Activated CD4-positive, alpha-beta T cell treated with anti-CD3 and anti-CD28 coated beads for 36 hours (primary cell): ENCODE results near the gene VDAC2. TPM values are rescaled to one million over a fixed set of nuclear protein-coding genes. Genes with fewer than 3 reads are reported as not detected.

Experiments
- ATAC-seq: fragments of 200-7000 bp; cut with Tn5 transposase; one replicate; pipeline ENCODE4 v1.10.0; 2021; ENCODE audit warnings: mild to moderate bottlenecking, moderate library complexity
- CTCF ChIA-PET: fragments of 350-600 bp; sonication (Branson Sonifier 250); formaldehyde crosslinking; loops from one replicate; lab custom pipeline; 2021; ENCODE audit warnings: antibody characterized with exemption; lab: Charles Lee
- POLR2A ChIA-PET: fragments of 350-600 bp; sonication (Branson Sonifier 250); formaldehyde crosslinking; loops from one replicate; lab custom pipeline; 2021; ENCODE audit warnings: antibody characterized with exemption, inconsistent platforms; lab: Charles Lee
- DNase-seq: peaks from one replicate; pipeline ENCODE4 v3.0.0-alpha.2; 2020
- H3K27ac Mint-ChIP-seq: one replicate; pipeline ENCODE4 v1.8.0; 2021; ENCODE audit warnings: mixed read lengths
- H3K27me3 Mint-ChIP-seq: one replicate; pipeline ENCODE4 v1.8.0; 2021; ENCODE audit warnings: mixed read lengths
- H3K36me3 Mint-ChIP-seq: one replicate; pipeline ENCODE4 v1.8.0; 2021; ENCODE audit warnings: low read depth, mixed read lengths
- H3K4me1 Mint-ChIP-seq: one replicate; pipeline ENCODE4 v1.8.0; 2021; ENCODE audit warnings: mixed read lengths
- H3K4me3 Mint-ChIP-seq: one replicate; pipeline ENCODE4 v1.8.0; 2021; ENCODE audit warnings: mild to moderate bottlenecking, moderate library complexity, mixed read lengths
- H3K9me3 Mint-ChIP-seq: one replicate; pipeline ENCODE4 v1.8.0; 2021; ENCODE audit warnings: low read depth, mixed read lengths
- intact Hi-C, 2 experiments: fragments of 100-400 bp; cut with DNase I in 1 of 2; cut with micrococcal nuclease in 1 of 2; formaldehyde crosslinking; loops; one replicate each; pipeline versions ENCODE4 v1.14.2 to v1.15.1; 2022 to 2024; cut with DNase I, micrococcal nuclease
- total RNA-seq, 2 experiments: library from RNA; stranded (reverse); gene quantifications; one replicate each; pipeline ENCODE4 v1.2.3, GENCODE V29; 2021

Gene VDAC2
- total RNA-seq, 2 experiments from 2014 or later, result 122 to 233 TPM

DNA sequence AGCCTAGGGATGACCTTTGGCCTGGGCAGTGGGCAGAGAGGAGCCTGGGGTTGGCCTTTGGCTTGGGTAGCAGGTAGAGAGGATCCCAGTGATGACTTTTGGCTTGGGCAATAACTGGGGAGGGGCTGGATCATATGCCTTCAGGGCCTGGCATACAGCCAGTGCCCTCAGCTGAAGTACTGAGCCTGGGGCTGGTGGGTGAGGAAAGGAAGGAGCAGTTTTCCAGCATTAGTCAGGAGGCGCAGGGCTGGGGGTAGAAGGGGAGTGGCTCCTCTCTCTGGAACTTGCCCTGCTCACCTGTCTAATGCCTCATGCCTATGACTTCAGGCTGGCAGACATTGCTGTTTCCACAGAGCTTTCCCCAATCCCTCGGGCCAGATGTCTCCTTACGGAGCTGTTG is 40.3 kb downstream of the VDAC2 start:
- intact Hi-C loops, result no loop called here
- Mint-ChIP-seq H3K4me1 (no peaks in the 10 kb centered on the region), H3K4me3 (no peak overlapping the region), H3K36me3 (peaks cover 4% of the 10 kb centered on the region), H3K27me3 (no peaks in the 10 kb centered on the region), H3K9me3 (peaks cover 11% of the 10 kb centered on the region), H3K27ac (no peak overlapping the region)
- CTCF ChIA-PET, result interaction anchor here (0.6 kb wide), 2 partner anchors 32 to 68 kb away, joined by 3 to 4 read pairs; no protein-coding TSS in a partner anchor
- no peak for DNase-seq
- no peak for ATAC-seq
- POLR2A ChIA-PET, result no interaction called here

- H3K4me1 Mint-ChIP-seq, result no peaks in the 10 kb centered on the region
- peaks cover 11% of the 10 kb centered on the region for H3K9me3 Mint-ChIP-seq
- H3K36me3 Mint-ChIP-seq, result peaks cover 4% of the 10 kb centered on the region
- DNase-seq (no peak), ATAC-seq (no peak)
- ChIA-PET CTCF (interaction anchor here (0.7 kb wide), 1 partner anchor 797 kb away, joined by 3 read pairs; no protein-coding TSS in a partner anchor), POLR2A (no interaction called here)
- H3K27me3 Mint-ChIP-seq, result no peaks in the 10 kb centered on the region
- no peak overlapping the region for H3K27ac Mint-ChIP-seq
- no peak overlapping the region for H3K4me3 Mint-ChIP-seq
- intact Hi-C loops, result no loop called here
These were observed 43.0 kb downstream of the VDAC2 start for GRCh38 chr10:75253281-75254220.

- H3K36me3 Mint-ChIP-seq, result peaks cover 4% of the 10 kb centered on the region
- H3K27ac Mint-ChIP-seq, result no peak overlapping the region
- POLR2A ChIA-PET, result no interaction called here
- DNase-seq, result no peak
- CTCF ChIA-PET, result no interaction called here
- peaks cover 11% of the 10 kb centered on the region for H3K9me3 Mint-ChIP-seq
- H3K4me1 Mint-ChIP-seq, result no peaks in the 10 kb centered on the region
- H3K4me3 Mint-ChIP-seq, result no peak overlapping the region
- intact Hi-C loops, result no loop called here
- H3K27me3 Mint-ChIP-seq, result no peaks in the 10 kb centered on the region
- ATAC-seq, result no peak
These were observed 44.1 kb downstream of the VDAC2 start for GRCh38 chr10:75254739-75255138.

- H3K4me3 Mint-ChIP-seq, result no peak overlapping the region
- H3K27me3 Mint-ChIP-seq, result no peaks in the 10 kb centered on the region
- no peaks in the 10 kb centered on the region for H3K9me3 Mint-ChIP-seq
- intact Hi-C loops, result no loop called here
- CTCF ChIA-PET, result no interaction called here
- ATAC-seq, result no peak
- no peak for DNase-seq
- H3K36me3 Mint-ChIP-seq, result no peaks in the 10 kb centered on the region
- no peaks in the 10 kb centered on the region for H3K4me1 Mint-ChIP-seq
- H3K27ac Mint-ChIP-seq, result no peak overlapping the region
- POLR2A ChIA-PET, result no interaction called here
These were observed 50.4 kb downstream of the VDAC2 start for GRCh38 chr10:75260990-75261389.

DNA sequence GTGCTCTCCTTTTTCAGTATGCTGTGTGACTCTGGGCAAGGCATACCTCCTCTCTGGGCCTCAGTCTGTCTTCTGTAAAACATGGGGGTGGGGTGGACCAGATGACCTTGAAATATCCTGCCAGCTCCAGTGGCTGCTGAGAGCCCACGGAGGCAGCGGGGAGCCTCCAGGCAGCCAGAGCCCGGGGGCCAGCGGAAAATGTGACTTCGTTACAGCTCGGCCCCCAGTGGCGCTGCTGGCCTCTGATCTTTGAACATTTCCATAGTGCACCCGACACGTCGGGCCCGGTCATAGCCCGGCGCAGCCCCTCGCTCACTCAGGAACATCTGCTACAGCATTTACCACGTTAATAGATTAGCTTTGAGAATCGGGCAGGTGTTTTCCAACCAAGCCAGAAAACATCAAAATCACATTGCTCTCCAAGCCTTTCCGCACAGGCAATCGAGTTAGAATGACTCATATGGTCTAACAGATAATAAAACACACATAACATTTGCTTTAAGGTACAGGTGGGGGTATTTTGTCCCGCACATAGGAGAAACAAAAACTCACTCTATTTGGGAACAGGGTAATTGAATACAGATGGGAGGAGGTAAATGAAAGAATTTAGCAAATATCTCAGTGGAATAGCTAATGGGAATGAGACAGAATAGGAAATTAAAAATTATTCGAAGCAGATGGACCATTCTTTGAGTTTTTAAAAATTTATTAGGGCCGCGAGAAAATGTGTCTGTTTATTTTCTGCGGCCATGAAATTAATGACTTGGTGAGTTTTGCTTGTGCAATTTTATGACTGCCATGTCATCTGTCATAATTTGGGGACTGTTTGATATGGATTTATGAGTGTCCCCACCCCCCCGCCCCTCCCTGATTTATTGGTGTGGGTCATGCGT is 51.5 kb downstream of the VDAC2 start:
- H3K27ac Mint-ChIP-seq, result no peak overlapping the region
- no peak for DNase-seq
- no peaks in the 10 kb centered on the region for H3K36me3 Mint-ChIP-seq
- no peaks in the 10 kb centered on the region for H3K27me3 Mint-ChIP-seq
- intact Hi-C loops, result no loop called here
- H3K4me1 Mint-ChIP-seq, result no peaks in the 10 kb centered on the region
- no peak overlapping the region for H3K4me3 Mint-ChIP-seq
- ATAC-seq, result no peak
- no peaks in the 10 kb centered on the region for H3K9me3 Mint-ChIP-seq
- ChIA-PET CTCF (no interaction called here), POLR2A (no interaction called here)

GRCh38 chr10:75263806-75264205 is 53.2 kb downstream of the VDAC2 start:
- DNase-seq (no peak), ATAC-seq (no peak)
- H3K27me3 Mint-ChIP-seq, result no peaks in the 10 kb centered on the region
- H3K4me3 Mint-ChIP-seq, result no peak overlapping the region
- no peaks in the 10 kb centered on the region for H3K4me1 Mint-ChIP-seq
- H3K27ac Mint-ChIP-seq, result no peak overlapping the region
- H3K36me3 Mint-ChIP-seq, result no peaks in the 10 kb centered on the region
- intact Hi-C loops, result no loop called here
- H3K9me3 Mint-ChIP-seq, result no peaks in the 10 kb centered on the region
- ChIA-PET CTCF (no interaction called here), POLR2A (interaction anchor here (0.6 kb wide), 1 partner anchor 111 kb away, joined by 3 read pairs; no protein-coding TSS in a partner anchor)

DNA sequence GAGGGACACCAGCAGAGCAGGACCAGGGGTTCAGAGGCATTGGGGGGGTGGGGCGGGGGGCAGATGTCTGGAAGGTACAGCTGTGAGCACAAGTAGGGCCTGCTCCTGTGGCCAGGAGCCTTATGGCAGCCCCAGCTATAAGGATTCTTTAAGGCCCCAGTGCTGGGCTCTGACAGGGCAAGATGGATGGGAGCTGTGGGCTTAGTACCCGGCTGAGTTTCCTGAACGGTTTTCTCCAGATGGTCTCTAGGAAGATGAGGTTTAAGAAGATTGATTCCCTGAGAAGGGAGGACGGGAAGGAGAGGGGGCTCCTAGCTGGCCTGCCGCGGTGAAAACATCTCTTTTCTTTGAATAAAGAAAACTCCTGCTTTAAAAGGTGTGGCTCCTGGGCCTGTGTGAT is 55.3 kb downstream of the VDAC2 start:
- intact Hi-C loops, result no loop called here
- CTCF ChIA-PET, result no interaction called here
- no peaks in the 10 kb centered on the region for H3K36me3 Mint-ChIP-seq
- H3K27ac Mint-ChIP-seq, result no peak overlapping the region
- ATAC-seq (no peak), DNase-seq (no peak)
- H3K4me3 Mint-ChIP-seq, result no peak overlapping the region
- POLR2A ChIA-PET, result no interaction called here
- no peaks in the 10 kb centered on the region for H3K4me1 Mint-ChIP-seq
- no peaks in the 10 kb centered on the region for H3K27me3 Mint-ChIP-seq
- no peaks in the 10 kb centered on the region for H3K9me3 Mint-ChIP-seq

DNA sequence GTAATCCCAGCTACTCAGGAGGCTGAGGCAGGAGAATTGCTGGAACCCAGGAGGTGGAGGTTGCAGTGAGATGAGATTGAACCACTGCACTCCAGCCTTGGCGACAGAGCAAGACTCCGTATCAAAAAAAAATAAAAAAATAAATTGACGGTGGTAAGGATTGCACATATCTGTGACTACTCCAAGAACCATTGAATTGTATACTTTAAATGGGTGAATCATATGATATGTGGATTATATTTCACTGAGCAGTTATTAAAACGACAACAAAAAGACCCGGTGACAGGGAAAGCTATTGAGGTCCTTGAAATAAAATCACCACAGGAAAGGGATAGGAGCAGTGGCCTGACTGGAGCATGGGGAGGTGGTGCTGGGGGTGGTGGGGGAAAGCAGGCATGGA is 56.3 kb downstream of the VDAC2 start:
- ATAC-seq (no peak), DNase-seq (no peak)
- CTCF ChIA-PET, result interaction anchor here (0.7 kb wide), 1 partner anchor 84 kb away, joined by 3 read pairs; no protein-coding TSS in a partner anchor
- no peaks in the 10 kb centered on the region for H3K27me3 Mint-ChIP-seq
- no peaks in the 10 kb centered on the region for H3K4me1 Mint-ChIP-seq
- no peaks in the 10 kb centered on the region for H3K9me3 Mint-ChIP-seq
- H3K4me3 Mint-ChIP-seq, result no peak overlapping the region
- H3K36me3 Mint-ChIP-seq, result no peaks in the 10 kb centered on the region
- POLR2A ChIA-PET, result no interaction called here
- intact Hi-C loops, result no loop called here
- H3K27ac Mint-ChIP-seq, result no peak overlapping the region

GRCh38 chr10:75269605-75270004 is 59.0 kb downstream of the VDAC2 start:
- ATAC-seq, result no peak
- H3K4me3 Mint-ChIP-seq, result no peak overlapping the region
- no peak for DNase-seq
- intact Hi-C loops, result no loop called here
- no peak overlapping the region for H3K27ac Mint-ChIP-seq
- POLR2A ChIA-PET, result interaction anchor here (0.6 kb wide), 1 partner anchor 94 kb away, joined by 4 read pairs; no protein-coding TSS in a partner anchor
- H3K9me3 Mint-ChIP-seq, result no peaks in the 10 kb centered on the region
- H3K4me1 Mint-ChIP-seq, result no peaks in the 10 kb centered on the region
- no peaks in the 10 kb centered on the region for H3K36me3 Mint-ChIP-seq
- no peaks in the 10 kb centered on the region for H3K27me3 Mint-ChIP-seq
- CTCF ChIA-PET, result interaction anchor here (0.6 kb wide), 1 partner anchor 60 kb away, joined by 3 read pairs; no protein-coding TSS in a partner anchor

DNA sequence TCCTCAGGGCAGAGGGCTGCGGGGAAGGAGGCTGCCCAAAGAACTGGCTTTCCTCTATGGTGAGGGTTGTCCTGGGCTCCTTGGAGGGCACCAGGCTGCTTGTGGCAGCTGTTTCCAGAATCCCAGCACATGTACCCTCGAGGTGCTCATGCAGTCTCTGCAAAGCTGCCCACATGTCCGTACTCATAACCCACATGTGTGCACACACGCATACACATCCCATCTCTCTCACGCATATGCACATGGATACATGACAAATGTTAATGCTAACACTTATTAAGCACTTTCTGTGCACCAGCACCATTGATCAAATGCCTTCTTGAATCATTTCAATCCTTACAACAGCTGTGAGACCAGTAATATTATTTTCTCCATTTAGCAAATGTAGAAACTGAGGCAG is 61.5 kb downstream of the VDAC2 start:
- Mint-ChIP-seq H3K27me3 (peaks cover 9% of the 10 kb centered on the region), H3K27ac (no peak overlapping the region), H3K36me3 (no peaks in the 10 kb centered on the region), H3K4me1 (no peaks in the 10 kb centered on the region), H3K9me3 (no peaks in the 10 kb centered on the region), H3K4me3 (no peak overlapping the region)
- intact Hi-C loops, result no loop called here
- ATAC-seq (no peak), DNase-seq (no peak)
- ChIA-PET CTCF (no interaction called here), POLR2A (no interaction called here)

DNA sequence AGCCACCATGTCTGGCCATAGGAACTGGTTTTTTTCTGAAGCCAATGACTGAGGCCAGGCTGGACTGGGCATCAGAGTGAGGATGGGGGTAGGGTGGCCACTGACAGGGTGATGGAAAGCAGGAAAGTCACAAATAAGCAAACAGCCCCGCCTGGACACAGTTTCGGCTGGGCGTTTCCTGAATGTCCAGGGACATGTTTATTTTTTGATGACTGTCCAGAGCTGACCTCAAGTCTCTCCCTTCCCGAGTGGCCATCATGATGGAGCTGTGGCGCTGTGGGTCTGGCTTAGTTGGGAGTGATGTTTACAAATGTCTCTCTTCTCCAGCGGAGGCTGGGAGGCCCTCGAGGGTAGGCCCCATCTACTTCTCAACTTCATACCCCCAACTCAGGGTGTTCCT is 62.3 kb downstream of the VDAC2 start:
- H3K9me3 Mint-ChIP-seq, result no peaks in the 10 kb centered on the region
- ChIA-PET POLR2A (no interaction called here), CTCF (interaction anchor here (0.5 kb wide), 1 partner anchor 953 kb away, joined by 3 read pairs; no protein-coding TSS in a partner anchor)
- ATAC-seq, result no peak
- H3K27me3 Mint-ChIP-seq, result peaks cover 9% of the 10 kb centered on the region
- DNase-seq, result no peak
- intact Hi-C loops, result no loop called here
- no peaks in the 10 kb centered on the region for H3K4me1 Mint-ChIP-seq
- H3K4me3 Mint-ChIP-seq, result no peak overlapping the region
- H3K36me3 Mint-ChIP-seq, result no peaks in the 10 kb centered on the region
- H3K27ac Mint-ChIP-seq, result no peak overlapping the region
